Heart left ventricle (tissue), 16 donors: Measurements from ENCODE around the gene TANGO2. TPM values are rescaled to one million over a fixed set of nuclear protein-coding genes. Genes with fewer than 3 reads are reported as not detected.

Experiments
- ATAC-seq, 4 donors: fragments of 200-7000 bp; cut with Tn5 transposase; one replicate each; pipeline ENCODE4 v1.9.1; 2020 to 2022; ENCODE audit warnings: moderate library complexity in 4 of 4, mild to moderate bottlenecking in 3 of 4, moderate number of reproducible peaks in 1 of 4
- DNase-seq, 5 donors: peaks; one replicate each; pipeline ENCODE4 v3.0.0-alpha.2; 2020
- H3K27ac ChIP-seq, 12 donors: fragments of 200-600 bp; sonication (generic) in 4 of 12; one replicate each; pipeline versions ENCODE4 v1.5.0 to v1.8.0; 2016 to 2022; ENCODE audit warnings: mild to moderate bottlenecking in 2 of 12
- H3K27me3 ChIP-seq, 9 donors: fragments of 200-600 bp; sonication (generic) in 2 of 9; one replicate each; pipeline versions ENCODE4 v1.5.1 to v1.8.0; 2016 to 2022; ENCODE audit warnings: mild to moderate bottlenecking in 3 of 9
- H3K36me3 ChIP-seq, 9 donors: fragments of 200-600 bp; sonication (generic) in 2 of 9; one replicate each; pipeline versions ENCODE4 v1.5.0 to v1.8.0; 2018 to 2022; ENCODE audit warnings: mild to moderate bottlenecking in 2 of 9
- H3K4me1 ChIP-seq, 12 donors: fragments of 200-600 bp; sonication (generic) in 4 of 12; one replicate each; pipeline versions ENCODE4 v1.5.0 to v1.8.0; 2016 to 2022; ENCODE audit warnings: mild to moderate bottlenecking in 3 of 12
- H3K4me3 ChIP-seq, 12 donors: fragments of 200-600 bp; sonication (generic) in 4 of 12; one replicate each; pipeline versions ENCODE4 v1.5.0 to v1.8.0; 2017 to 2022; ENCODE audit warnings: mild to moderate bottlenecking in 9 of 12, moderate library complexity in 4 of 12
- H3K9me3 ChIP-seq, 12 donors: fragments of 200-600 bp; sonication (generic) in 4 of 12; one replicate each; pipeline versions ENCODE4 v1.5.0 to v1.8.0; 2016 to 2022; ENCODE audit warnings: mild to moderate bottlenecking in 1 of 12
- POLR2A ChIP-seq, 2 donors: fragments of 450-650 bp; IDR thresholded peaks; one replicate each; pipeline ENCODE4 v1.6.1; 2017; ENCODE audit warnings: antibody characterized with exemption in 2 of 2, mild to moderate bottlenecking in 2 of 2, moderate library complexity in 2 of 2
- WGBS, 4 donors: extraction: QIAGEN DNeasy Blood & Tissue Kit in 2 of 4; methylation state at CpG; one replicate each; pipeline versions ENCODE4 v1.1.5 to v1.1.7; 2013 to 2018; 5-methylcytosine and 5-hydroxymethylcytosine counted together
- intact Hi-C, 10 donors: fragments of 100-400 bp; cut with DNase I; formaldehyde crosslinking; loops; one replicate each; pipeline versions ENCODE4 v1.11.1 to v1.14.2; 2022
- polyA plus RNA-seq, 2 donors: library from polyadenylated mRNA; stranded (reverse); fragments of 200-250 nt; gene quantifications; one replicate each; pipeline ENCODE4 v1.2.3, GENCODE V29; 2013
- total RNA-seq, 9 donors: library from RNA; depleted of rRNA in 2 of 9; stranded (reverse); fragments of >200 nt in 2 of 9; fragmentation: NEBNext Ultra II Directional in 3 of 9; extraction: Animal tissue kit (Norgen Biotek cat#: 25700) in 3 of 9; gene quantifications; one replicate each; pipeline versions ENCODE4 v1.1.0 to v1.2.4, GENCODE V29; 2016 to 2023
- TF ChIP-seq, protein P1 (sequence below), 12 donors: fragments of 200-600 bp; sonication (generic) in 4 of 12; IDR thresholded peaks; one replicate each; pipeline versions ENCODE4 v1.5.0 to v1.8.0; 2018 to 2022; ENCODE audit warnings: antibody characterized with exemption in 12 of 12, mild to moderate bottlenecking in 5 of 12
- donor health status: ischemic (EF 13 %, LVEDD 7.1; RV severe dilation, severe dysfunction).
- donor health status: healthy with polysubstance abuse.
- donor health status: DM: no; HTN: yes; CAD: no.
- donor health status: DM: no; HTN: no; CAD: no.
- donor health status: ischemic (EF 25% LVEDD 6.9; RV normal size, moderate dysfunction).
- donor health status: ischemic (EF 25% LVEDD 5.7; RV mildly dilated, moderate dysfunction).
- donor health status: healthy.
- donor health status: DM: yes; HTN: yes; CAD: no.
- donor health status: ischemic (EF 35%, LVEDD 5.7; RV mildly dilated, moderate dysfunction).
- donor health status: nonischemic (EF 11% LVEDD 7.7; RV severe dilation, severe dysfunction).
- donor health status: DM: yes; HTN: yes; CAD: no.
- donor health status: PGD.
- donor health status: ischemic (EF 29% LVEDD 5.4; RV normal size, mild dysfunction).
- donor health status: nonischemic (EF 23%, LVEDD 6.1; RV moderate dilation, normal function).

Gene TANGO2
- total and polyA plus RNA-seq, 11 donors = 51.3 to 341 (median 63.0) TPM

DNA sequence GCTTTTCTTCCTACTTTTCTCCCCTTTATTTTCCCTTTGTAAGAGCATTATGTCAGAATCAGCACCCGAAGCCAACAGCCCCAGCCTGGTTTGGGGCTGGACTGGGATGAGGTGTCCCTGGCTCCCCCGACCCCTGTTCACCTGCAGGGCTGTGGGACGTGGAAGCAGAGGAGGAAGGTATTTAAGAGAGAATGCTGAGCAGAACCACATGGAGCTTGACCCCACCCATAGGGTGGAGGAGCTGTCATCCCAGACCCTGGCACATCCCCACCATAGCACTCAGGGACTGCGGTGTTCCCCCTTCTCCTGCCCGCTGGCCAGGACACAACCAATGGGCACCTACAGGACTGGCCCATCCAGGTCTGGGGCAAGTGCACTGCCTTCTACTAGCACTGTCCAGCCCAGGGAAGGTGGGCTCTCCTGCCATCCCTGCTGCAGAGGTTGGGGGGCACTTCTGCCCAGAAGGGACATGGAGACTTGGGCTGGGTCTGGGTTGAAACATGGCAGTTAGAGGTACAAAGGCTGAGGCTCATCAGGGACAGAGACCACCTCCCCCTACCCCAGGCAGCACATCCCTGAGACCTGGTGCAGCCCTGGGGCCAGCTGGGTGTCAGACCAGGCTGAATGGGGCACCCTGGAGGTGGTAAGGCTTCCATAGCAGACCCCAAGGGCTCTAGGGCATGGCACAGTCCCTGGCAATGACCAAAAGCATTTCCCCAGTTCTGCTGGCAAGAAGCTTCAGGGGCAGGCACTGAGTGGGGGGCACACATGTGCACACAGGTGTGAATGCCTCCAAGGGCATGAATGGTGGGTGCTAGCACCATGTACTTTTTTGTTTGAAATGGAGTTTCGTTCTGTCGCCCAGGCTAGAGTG lies 19.7 kb downstream of the TANGO2 start:
- TF ChIP-seq, protein P1, sequence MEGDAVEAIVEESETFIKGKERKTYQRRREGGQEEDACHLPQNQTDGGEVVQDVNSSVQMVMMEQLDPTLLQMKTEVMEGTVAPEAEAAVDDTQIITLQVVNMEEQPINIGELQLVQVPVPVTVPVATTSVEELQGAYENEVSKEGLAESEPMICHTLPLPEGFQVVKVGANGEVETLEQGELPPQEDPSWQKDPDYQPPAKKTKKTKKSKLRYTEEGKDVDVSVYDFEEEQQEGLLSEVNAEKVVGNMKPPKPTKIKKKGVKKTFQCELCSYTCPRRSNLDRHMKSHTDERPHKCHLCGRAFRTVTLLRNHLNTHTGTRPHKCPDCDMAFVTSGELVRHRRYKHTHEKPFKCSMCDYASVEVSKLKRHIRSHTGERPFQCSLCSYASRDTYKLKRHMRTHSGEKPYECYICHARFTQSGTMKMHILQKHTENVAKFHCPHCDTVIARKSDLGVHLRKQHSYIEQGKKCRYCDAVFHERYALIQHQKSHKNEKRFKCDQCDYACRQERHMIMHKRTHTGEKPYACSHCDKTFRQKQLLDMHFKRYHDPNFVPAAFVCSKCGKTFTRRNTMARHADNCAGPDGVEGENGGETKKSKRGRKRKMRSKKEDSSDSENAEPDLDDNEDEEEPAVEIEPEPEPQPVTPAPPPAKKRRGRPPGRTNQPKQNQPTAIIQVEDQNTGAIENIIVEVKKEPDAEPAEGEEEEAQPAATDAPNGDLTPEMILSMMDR (IDR thresholded peaks at IDR 0.05) = no peak
- TF ChIP-seq POLR2A (IDR thresholded peaks at IDR 0.05) = no peak
- Histone ChIP-seq H3K27ac (no peak overlapping the region), H3K4me3 (no peak overlapping the region), H3K9me3 (no peaks in the 10 kb centered on the region), H3K4me1 (peaks cover 0 to 24% (median 3%) of the 10 kb centered on the region in 12 donors), H3K27me3 (no peaks in the 10 kb centered on the region), H3K36me3 (peaks cover 0 to 88% (median 80%) of the 10 kb centered on the region in 9 donors)
- 86 to 93% (median 90%) methylated on average over 6 to 7 of the region's 7 CpGs for WGBS, 4 donors
- intact Hi-C loops = no loop called here
- DNase-seq (no peak), ATAC-seq (peak in 2 of 4 donors; percentile 11 to 21)

DNA sequence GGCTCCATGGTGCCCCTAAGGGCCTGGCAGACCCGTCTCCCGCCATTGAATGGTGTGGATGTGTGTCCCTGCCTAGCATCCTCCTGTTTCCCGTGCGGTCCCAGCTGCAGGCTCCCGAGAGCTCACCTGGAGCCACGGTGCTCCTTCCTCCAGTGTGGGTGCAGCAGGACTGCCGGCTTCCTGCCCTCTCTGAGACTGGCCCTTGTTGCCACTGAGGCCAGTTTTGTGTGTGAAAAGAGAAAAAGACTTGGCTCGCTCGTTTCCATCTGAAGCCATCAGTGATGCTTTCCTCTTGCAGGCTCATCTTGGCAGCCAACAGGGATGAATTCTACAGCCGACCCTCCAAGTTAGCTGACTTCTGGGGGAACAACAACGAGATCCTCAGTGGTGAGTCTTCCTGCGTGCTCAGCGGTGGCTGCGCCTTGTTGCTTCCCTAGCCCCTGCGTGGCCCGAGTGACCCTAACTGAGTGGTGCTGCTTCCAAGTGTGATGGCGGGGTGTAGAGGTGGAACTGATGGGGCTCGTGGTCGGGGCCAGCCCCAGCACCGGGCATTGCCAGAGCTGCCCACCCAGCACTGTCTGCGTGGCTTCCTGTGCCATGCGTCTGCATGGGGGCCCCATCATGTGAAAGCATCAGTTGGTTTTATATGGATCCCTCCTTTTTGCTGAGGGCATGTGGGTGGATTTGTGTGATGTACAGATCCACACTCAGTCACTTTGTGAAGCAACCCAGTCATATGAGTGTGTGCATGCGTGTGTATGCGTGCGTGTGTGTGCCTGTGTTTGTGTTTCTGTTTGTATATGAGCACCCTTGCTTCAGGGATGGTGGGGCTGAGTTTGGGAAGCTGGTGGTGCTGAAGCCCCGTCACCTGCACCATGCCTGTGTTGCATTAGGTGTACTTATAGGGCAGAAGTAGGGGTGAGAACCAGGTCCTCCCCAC lies 22.4 kb downstream of the TANGO2 start:
- no peaks in the 10 kb centered on the region for H3K27me3 ChIP-seq
- WGBS, 4 donors = 92 to 96% (median 93%) methylated on average over 26 of the region's 26 CpGs

DNA sequence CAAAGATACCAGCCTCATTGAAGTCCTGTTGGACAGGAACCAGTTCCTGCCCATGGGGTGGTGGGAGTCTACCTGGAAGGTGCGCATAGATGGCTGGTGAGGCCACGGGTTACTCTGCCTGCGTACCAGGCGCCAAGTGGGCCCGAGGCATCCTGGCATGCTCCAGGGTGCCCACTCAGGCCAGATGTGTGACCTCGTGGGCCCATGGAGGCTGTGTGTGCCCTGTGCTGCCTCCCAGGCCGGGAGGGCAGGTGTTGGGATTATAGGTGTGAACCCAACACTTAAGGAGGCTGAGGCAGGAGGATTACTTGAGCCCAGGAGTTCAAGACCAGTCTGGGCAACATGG lies 23.1 kb downstream of the TANGO2 start:
- ATAC-seq (no peak), DNase-seq (no peak)
- Histone ChIP-seq H3K4me1 (peaks cover 0 to 13% (median 0%) of the 10 kb centered on the region in 12 donors), H3K4me3 (no peak overlapping the region), H3K27ac (no peak overlapping the region), H3K9me3 (no peaks in the 10 kb centered on the region), H3K36me3 (peaks cover 0 to 90% (median 83%) of the 10 kb centered on the region in 9 donors), H3K27me3 (no peaks in the 10 kb centered on the region)
- intact Hi-C loops = no loop called here
- 86 to 100% (median 94%) methylated on average over 3 to 7 of the region's 7 CpGs for WGBS, 4 donors
- no peak for TF ChIP-seq POLR2A (IDR thresholded peaks at IDR 0.05)

More for the DNA sequence above, 22.4 kb downstream of the TANGO2 start:
- Histone ChIP-seq H3K27ac (no peak overlapping the region), H3K9me3 (no peaks in the 10 kb centered on the region), H3K4me1 (peaks cover 0 to 13% (median 0%) of the 10 kb centered on the region in 12 donors), H3K4me3 (no peak overlapping the region), H3K36me3 (peaks cover 0 to 91% (median 87%) of the 10 kb centered on the region in 9 donors)
- no peak for DNase-seq
- ATAC-seq = no peak
- intact Hi-C loops = no loop called here
- TF ChIP-seq, protein P1 (IDR thresholded peaks at IDR 0.05) = no peak
- TF ChIP-seq POLR2A (IDR thresholded peaks at IDR 0.05) = no peak

DNA sequence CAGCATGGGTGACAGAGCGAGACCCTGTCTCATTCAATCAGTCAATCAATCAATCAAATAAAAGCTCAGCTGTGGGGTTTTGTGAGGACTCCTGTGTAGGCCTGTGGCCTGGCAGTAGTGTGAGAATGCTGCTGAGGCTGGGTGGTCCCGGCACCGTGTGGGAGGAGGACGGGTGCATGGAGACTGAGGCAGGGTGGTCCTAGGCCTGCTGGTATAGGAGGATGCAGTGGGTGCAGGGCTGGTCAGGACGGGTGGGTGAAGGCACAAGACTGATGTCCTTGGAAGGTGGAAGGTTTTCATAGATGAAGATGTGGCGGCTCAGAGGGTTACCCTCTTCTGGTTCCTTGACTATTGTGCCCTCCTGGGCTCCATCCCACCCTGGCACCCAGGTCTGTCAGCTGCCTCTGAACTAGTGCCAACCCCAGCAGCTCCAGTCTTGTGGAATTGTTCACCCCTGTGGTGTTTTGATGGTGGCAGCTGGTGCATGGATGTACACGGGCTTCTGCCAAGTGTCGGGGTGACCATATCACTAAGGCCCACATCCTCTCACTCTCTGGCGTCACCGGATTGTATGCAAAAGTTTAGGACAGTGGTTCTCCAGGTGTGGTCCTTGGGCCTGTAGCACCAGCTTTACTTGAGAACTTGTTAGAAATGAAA lies 23.7 kb downstream of the TANGO2 start:
- intact Hi-C loops = no loop called here
- Histone ChIP-seq H3K27me3 (no peaks in the 10 kb centered on the region), H3K4me1 (peaks cover 0 to 13% (median 0%) of the 10 kb centered on the region in 12 donors), H3K27ac (no peak overlapping the region), H3K4me3 (no peak overlapping the region), H3K9me3 (no peaks in the 10 kb centered on the region), H3K36me3 (peaks cover 0 to 90% (median 83%) of the 10 kb centered on the region in 9 donors)
- DNase-seq = no peak
- WGBS, 4 donors = 72 to 82% (median 75%) methylated on average over 10 of the region's 10 CpGs
- ATAC-seq = peak in 3 of 4 donors; percentile 14 to 52 (median 31)
- no peak for TF ChIP-seq POLR2A (IDR thresholded peaks at IDR 0.05)
- TF ChIP-seq, protein P1 (IDR thresholded peaks at IDR 0.05) = no peak
